IPS-20b (cell line): Measurements from ENCODE around the gene IGF2R.

Experiments used
- H3K27ac ChIP-seq: one replicate; pipeline ENCODE4 v1.5.1; 2013; ENCODE audit warnings: low read length
- H3K27me3 ChIP-seq: 2 replicates; pipeline ENCODE4 v1.6.1; 2013; ENCODE audit warnings: mild to moderate bottlenecking, low read length, inconsistent platforms; ENCODE audit not compliant: insufficient read depth
- H3K36me3 ChIP-seq: 2 replicates; pipeline ENCODE4 v1.6.1; 2013; ENCODE audit warnings: low read depth, mild to moderate bottlenecking, inconsistent platforms, low read length, moderate library complexity; ENCODE audit not compliant: insufficient read depth
- H3K4me1 ChIP-seq: 2 replicates; pipeline ENCODE4 v1.6.1; 2013; ENCODE audit warnings: mild to moderate bottlenecking, control low read depth, inconsistent platforms, low read length, moderate library complexity; ENCODE audit not compliant: insufficient read depth
- H3K4me3 ChIP-seq: 2 replicates; pipeline ENCODE4 v1.5.1; 2013; ENCODE audit warnings: mild to moderate bottlenecking, low read length, inconsistent platforms
- H3K9ac ChIP-seq: 2 replicates; pipeline ENCODE4 v1.6.1; 2013; ENCODE audit warnings: low read depth, mild to moderate bottlenecking, inconsistent platforms, low read length, moderate library complexity
- H3K9me3 ChIP-seq: 2 replicates; pipeline ENCODE4 v1.6.1; 2013; ENCODE audit warnings: mild to moderate bottlenecking, low read depth, low read length, inconsistent platforms; ENCODE audit not compliant: insufficient read depth

Gene IGF2R

DNA sequence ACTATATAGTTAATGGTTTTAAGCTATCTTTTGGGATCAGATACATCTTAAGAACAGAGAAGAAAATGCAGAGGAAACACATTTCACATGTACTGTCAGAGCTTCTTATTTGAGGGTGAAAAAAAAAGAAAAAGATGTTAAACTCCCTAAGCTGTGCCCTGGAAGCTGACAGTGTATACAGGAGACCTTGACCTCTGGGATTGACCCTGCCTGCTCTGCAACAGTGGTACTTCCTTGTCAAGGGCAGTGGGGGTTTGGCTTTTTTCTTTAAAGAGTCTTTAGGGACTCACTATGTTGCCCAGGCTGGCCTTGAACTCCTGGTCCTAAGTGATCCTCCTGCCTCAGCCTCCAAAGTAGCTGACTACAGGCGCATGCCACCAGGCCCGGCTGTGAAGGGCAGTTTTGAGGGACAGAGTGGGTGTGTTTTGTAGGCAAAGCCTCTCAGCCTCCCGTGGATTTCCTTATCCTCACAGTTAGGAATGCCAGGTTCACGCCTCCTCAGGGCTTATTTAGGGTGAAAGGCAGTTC lies 92.1 kb downstream of the IGF2R start:
- Histone ChIP-seq H3K27ac (no peak overlapping the region), H3K9me3 (no peaks in the 10 kb centered on the region), H3K36me3 (peaks cover 94% of the 10 kb centered on the region), H3K4me3 (no peak overlapping the region), H3K4me1 (no peaks in the 10 kb centered on the region), H3K27me3 (no peaks in the 10 kb centered on the region), H3K9ac (no peak overlapping the region)

DNA sequence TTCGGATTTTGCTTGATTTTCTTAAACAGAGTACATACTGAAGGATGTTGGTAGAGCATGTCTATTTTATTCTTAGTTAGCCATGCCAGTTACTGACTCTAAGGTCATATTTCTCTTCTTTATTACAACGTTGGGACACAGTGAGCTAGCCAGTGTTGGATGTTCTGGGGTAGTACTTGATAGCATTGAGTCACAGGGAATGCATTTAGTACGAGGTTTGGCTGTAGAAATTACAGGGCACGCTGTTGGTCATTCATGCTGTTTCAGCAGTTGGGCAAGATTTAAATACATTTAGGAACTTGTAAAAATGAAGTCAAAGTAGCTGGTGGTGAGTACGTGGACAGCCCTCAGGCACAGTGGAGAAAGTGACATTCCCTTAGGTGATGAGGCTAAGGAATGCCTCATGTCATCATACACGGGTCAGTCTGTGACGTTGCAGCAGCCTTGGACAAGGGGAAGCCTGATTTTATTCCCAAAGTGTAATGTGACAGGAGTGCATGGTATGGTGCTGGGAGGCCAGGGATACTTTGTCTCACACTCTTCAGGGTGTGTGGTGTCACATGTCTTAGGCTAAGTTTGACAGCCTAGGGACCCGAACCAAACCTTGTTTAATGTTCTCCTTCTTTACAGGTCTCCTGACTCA lies 95.0 kb downstream of the IGF2R start:
- Histone ChIP-seq H3K27me3 (no peaks in the 10 kb centered on the region), H3K36me3 (peaks cover 89% of the 10 kb centered on the region), H3K4me3 (no peak overlapping the region), H3K9me3 (no peaks in the 10 kb centered on the region), H3K9ac (no peak overlapping the region), H3K4me1 (no peaks in the 10 kb centered on the region), H3K27ac (no peak overlapping the region)

DNA sequence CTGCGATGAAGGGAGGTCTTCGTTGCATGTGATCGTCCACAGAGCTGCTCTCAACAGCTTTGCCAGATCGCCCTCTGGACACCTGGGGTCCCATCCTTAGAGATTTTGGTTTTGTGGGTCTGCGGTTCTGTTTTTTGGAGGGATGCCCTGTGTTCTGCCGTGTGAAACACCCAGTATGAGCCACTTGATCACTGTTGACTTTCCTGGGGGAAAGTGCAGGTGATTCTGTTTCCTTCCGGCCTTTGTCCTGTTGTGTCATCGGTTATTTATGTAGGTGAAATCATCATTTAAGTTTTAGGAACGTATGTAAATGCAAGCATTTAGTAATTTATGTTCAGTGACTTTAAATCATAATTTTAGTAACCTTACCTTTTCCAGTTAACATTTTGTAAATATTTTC lies 96.3 kb downstream of the IGF2R start:
- no peak overlapping the region for H3K4me3 ChIP-seq
- no peaks in the 10 kb centered on the region for H3K9me3 ChIP-seq
- no peaks in the 10 kb centered on the region for H3K4me1 ChIP-seq
- peaks cover 89% of the 10 kb centered on the region for H3K36me3 ChIP-seq
- no peak overlapping the region for H3K27ac ChIP-seq
- H3K9ac ChIP-seq, result no peak overlapping the region
- no peaks in the 10 kb centered on the region for H3K27me3 ChIP-seq

DNA sequence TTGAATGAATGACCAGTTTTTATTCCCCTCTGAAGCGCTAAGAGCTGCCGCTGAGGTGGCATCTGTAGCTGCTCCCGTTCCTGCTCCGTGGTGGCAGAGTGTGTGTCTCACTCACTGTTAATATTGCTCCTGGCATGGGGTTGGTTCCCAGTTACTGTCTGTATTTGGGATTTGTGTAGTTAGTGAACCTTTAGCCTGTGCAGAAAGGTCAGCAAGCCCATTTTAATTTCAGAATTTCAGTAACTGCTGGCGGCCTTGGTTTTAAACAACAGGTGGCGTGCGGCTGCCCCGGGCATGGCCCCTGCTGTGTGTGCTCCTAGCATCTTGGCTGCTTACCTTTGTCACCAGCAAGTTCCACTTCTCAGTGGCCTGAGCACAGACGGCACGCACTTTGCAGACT lies 98.7 kb downstream of the IGF2R start:
- Histone ChIP-seq H3K9me3 (no peaks in the 10 kb centered on the region), H3K36me3 (peaks cover 89% of the 10 kb centered on the region), H3K9ac (no peak overlapping the region), H3K4me3 (no peak overlapping the region), H3K4me1 (no peaks in the 10 kb centered on the region), H3K27me3 (no peaks in the 10 kb centered on the region), H3K27ac (no peak overlapping the region)

DNA sequence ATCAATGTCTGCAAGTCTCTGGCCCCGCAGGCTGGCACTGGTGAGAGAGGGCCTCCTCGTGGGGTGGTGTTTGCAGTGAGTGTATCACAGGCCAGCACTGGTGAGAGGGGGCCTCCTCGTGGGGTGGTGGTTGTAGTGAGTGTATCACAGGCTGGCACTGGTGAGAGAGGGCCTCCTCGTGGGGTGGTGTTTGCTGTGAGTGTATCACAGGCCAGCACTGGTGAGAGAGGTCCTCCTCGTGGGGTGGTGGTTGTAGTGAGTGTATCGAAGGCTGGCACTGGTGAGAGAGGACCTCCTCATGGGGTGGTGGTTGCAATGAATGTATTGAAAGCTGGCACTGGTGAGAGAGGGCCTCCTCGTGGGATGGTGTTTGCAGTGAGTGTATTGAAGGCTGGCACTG lies 99.5 kb downstream of the IGF2R start:
- H3K36me3 ChIP-seq, result peaks cover 89% of the 10 kb centered on the region

DNA sequence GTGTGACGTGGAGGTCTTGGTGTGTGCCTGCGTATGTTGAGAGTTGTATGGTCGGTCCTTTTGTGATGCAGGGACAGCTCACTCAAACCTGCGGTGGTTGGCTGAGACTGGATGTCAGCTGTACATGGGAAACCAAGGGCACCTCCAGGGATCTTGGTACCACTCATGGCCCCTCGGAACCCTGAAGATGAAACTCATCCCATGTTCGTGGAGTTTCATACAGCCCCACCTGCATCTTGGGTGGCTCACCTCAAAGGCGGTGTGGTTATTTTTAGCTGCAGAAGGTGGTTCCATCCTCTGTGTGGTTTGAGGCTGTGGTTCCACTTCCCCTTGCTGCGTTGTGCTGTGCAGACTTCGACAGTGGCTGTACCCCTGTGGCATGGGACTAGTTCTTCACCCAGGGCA lies 100.2 kb downstream of the IGF2R start:
- Histone ChIP-seq H3K27me3 (no peaks in the 10 kb centered on the region), H3K9ac (no peak overlapping the region), H3K9me3 (no peaks in the 10 kb centered on the region), H3K4me1 (no peaks in the 10 kb centered on the region), H3K27ac (no peak overlapping the region), H3K36me3 (peaks cover 89% of the 10 kb centered on the region), H3K4me3 (no peak overlapping the region)

More for the DNA sequence above, 99.5 kb downstream of the IGF2R start:
- H3K4me3 ChIP-seq, result no peak overlapping the region
- H3K4me1 ChIP-seq, result no peaks in the 10 kb centered on the region
- no peak overlapping the region for H3K9ac ChIP-seq
- H3K9me3 ChIP-seq, result no peaks in the 10 kb centered on the region
- H3K27me3 ChIP-seq, result no peaks in the 10 kb centered on the region
- H3K27ac ChIP-seq, result no peak overlapping the region

DNA sequence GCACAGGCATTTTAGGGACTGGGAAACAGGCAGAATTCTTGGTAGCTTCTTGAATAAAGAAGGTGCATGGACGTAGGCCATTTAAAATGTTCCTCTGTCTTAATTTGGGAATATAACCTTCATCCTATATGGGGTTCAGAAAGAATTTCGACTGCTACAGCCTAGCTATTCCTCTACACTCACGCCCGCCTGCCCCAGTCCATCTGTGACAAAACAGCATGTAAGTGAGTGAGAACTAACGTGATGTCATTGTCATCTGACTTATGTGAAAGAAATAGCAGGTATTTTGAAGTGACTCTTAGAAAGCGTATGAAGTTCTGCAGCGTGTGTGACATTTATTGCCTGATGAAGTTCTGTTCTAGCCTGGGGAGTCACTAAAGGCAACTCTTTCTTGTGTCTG lies 100.6 kb downstream of the IGF2R start:
- no peak overlapping the region for H3K27ac ChIP-seq
- H3K9ac ChIP-seq, result no peak overlapping the region
- H3K9me3 ChIP-seq, result no peaks in the 10 kb centered on the region
- no peaks in the 10 kb centered on the region for H3K27me3 ChIP-seq
- peaks cover 89% of the 10 kb centered on the region for H3K36me3 ChIP-seq
- H3K4me3 ChIP-seq, result no peak overlapping the region
- no peaks in the 10 kb centered on the region for H3K4me1 ChIP-seq

DNA sequence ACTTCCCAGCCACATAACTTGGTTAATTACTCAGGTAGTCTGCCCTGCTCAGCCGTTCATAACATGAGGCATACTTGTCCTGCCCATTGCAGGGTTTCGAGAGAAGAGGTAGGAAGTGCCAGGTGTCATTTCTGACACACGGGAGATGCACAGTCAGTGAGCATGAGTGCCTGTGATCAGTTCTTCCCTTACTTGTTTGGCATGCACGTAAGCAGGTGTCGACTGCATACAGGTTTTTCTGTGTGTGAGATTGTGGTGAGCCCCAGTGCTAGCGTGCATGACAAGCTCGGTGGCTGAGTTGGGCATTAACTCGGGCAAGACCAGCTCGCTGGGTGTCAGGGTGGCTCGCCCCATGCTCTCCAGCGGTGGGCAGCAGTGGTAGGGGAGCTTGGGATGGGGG lies 101.5 kb downstream of the IGF2R start:
- H3K36me3 ChIP-seq, result peaks cover 89% of the 10 kb centered on the region
- H3K9ac ChIP-seq, result no peak overlapping the region
- no peaks in the 10 kb centered on the region for H3K9me3 ChIP-seq
- no peak overlapping the region for H3K4me3 ChIP-seq
- no peak overlapping the region for H3K27ac ChIP-seq
- no peaks in the 10 kb centered on the region for H3K4me1 ChIP-seq
- no peaks in the 10 kb centered on the region for H3K27me3 ChIP-seq

DNA sequence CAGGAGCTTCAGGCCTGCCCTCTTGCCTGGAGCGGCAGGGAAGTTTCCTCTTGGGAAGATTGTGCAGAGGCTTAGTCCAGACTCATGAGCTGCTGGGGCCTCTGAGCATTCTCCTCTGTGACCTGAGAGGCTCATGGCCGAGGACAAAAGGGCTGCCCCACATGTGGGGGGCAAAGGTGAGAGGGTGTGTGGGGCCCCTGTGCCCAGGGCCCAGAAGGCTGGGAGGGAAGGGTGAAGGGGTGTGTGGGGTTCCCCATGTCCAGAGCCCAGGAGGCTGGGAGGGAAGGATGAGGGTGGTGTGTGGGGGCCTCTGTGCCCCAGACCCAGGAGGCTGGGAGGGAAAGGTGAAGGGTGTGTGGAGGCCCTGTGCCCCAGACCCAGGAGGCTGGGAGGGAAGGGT lies 101.9 kb downstream of the IGF2R start:
- H3K27ac ChIP-seq, result no peak overlapping the region
- H3K4me3 ChIP-seq, result no peak overlapping the region
- H3K27me3 ChIP-seq, result no peaks in the 10 kb centered on the region
- no peaks in the 10 kb centered on the region for H3K4me1 ChIP-seq
- no peaks in the 10 kb centered on the region for H3K9me3 ChIP-seq
- H3K9ac ChIP-seq, result no peak overlapping the region
- H3K36me3 ChIP-seq, result peaks cover 92% of the 10 kb centered on the region

DNA sequence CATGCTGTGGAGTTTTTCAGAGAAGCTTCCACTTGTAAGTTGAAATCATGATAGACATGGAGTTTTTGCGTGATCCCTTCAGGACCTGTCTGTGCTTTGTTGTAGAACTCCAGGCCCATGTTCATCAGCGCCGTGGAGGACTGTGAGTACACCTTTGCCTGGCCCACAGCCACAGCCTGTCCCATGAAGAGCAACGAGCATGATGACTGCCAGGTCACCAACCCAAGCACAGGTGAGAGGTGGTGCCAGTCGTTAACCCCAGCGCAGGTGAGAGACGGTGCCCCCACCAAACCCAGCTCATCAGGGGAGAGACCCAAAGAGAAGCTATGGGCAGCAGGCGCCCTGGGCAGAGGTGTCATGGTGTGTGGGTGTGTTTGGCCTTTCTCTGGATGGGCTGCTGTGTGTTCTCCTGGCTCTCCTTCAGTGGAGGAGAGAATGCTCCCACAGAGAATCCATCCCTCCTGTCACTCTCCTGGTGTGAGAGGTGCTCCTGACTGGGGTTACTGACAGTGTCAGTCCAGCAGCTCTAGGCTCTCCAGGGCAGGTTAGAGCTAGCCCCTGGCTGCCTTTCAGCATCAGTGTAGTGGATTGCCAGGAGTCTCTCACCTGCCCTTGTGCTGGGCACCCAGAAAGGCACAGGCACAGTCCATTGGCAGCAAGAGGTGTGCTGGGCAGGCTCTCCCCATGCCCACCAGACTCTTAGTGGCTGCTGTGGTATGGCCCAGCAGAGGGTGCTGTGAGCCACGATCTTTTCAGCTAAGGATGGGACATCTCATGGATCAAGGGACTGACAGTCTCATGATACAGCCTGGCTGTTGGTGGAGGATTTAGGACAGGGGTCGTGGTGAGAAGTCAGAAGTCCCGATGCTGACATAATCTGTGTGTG lies 103.2 kb downstream of the IGF2R start:
- Histone ChIP-seq H3K9ac (no peak overlapping the region), H3K36me3 (peaks cover 98% of the 10 kb centered on the region), H3K27ac (no peak overlapping the region), H3K4me1 (no peaks in the 10 kb centered on the region), H3K27me3 (no peaks in the 10 kb centered on the region), H3K4me3 (no peak overlapping the region), H3K9me3 (no peaks in the 10 kb centered on the region)

DNA sequence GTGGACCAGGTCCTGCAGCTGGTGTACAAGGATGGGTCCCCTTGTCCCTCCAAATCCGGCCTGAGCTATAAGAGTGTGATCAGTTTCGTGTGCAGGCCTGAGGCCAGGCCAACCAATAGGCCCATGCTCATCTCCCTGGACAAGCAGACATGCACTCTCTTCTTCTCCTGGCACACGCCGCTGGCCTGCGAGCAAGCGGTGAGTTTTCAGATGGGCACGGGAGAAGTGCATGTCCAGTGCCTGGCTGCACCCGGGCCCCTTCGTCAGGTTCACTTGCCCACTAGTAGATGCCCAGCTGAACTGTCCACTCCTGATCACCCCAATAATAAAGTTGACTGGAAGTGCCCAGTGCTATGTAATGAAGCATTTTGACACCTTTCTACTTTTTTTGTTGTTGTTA lies 104.4 kb downstream of the IGF2R start:
- no peak overlapping the region for H3K9ac ChIP-seq
- no peaks in the 10 kb centered on the region for H3K9me3 ChIP-seq
- H3K4me3 ChIP-seq, result no peak overlapping the region
- peaks cover 98% of the 10 kb centered on the region for H3K36me3 ChIP-seq
- no peaks in the 10 kb centered on the region for H3K27me3 ChIP-seq
- no peak overlapping the region for H3K27ac ChIP-seq
- no peaks in the 10 kb centered on the region for H3K4me1 ChIP-seq

DNA sequence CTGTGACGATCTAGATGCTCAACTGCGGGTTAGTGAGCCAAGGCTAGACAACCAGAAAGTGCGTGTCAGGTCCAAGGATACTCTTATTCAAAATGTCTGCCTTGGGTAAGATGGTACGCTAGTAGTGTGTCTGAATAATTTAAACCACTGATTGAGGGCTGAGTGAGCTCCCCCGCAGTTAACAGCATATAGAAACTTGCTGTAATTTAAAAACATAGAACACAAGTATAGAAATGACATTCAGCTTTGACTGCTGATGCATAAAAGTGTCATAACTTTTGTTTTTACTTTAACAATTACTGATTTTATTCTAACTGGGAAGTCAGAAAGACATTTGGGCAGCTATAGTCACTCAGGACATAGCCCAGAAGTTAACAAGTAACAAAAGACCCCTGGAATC lies 107.1 kb downstream of the IGF2R start:
- Histone ChIP-seq H3K27me3 (no peaks in the 10 kb centered on the region), H3K36me3 (peaks cover 97% of the 10 kb centered on the region), H3K27ac (no peak overlapping the region), H3K4me3 (no peak overlapping the region), H3K9ac (no peak overlapping the region), H3K4me1 (no peaks in the 10 kb centered on the region), H3K9me3 (peaks cover 5% of the 10 kb centered on the region; the same call in 1 of the 2 replicates)
